HepG2 (cell line): ENCODE results near the gene RAPGEFL1. TPM values are rescaled to one million over a fixed set of nuclear protein-coding genes. Genes with fewer than 3 reads are reported as not detected.

ENCODE experiments used
- BHLHE40 ChIP-seq: IDR thresholded peaks from 2 replicates; pipeline ENCODE4 v1.6.1; 2011; ENCODE audit warnings: low read length, improper control_type of control experiment
- CBX5 ChIP-seq: sonication (generic); formaldehyde crosslinking; IDR thresholded peaks from 2 replicates; pipeline ENCODE4 v1.4.0; 2020; ENCODE audit warnings: missing genetic modification reagents, borderline replicate concordance
- HMG20B ChIP-seq: conservative IDR thresholded peaks from 2 replicates; pipeline ENCODE4 v1.6.1; 2016; ENCODE audit warnings: missing genetic modification reagents, missing compliant biosample characterization
- IKZF4 ChIP-seq: sonication (generic); formaldehyde crosslinking; IDR thresholded peaks from 2 replicates; pipeline ENCODE4 v1.5.1; 2020; ENCODE audit warnings: borderline replicate concordance, mild to moderate bottlenecking, low read depth, missing genetic modification reagents; ENCODE audit errors: not compliant biosample characterization
- IRX3 ChIP-seq: sonication (generic); formaldehyde crosslinking; IDR thresholded peaks from 2 replicates; pipeline ENCODE4 v1.8.1; 2023; ENCODE audit warnings: mild to moderate bottlenecking, low read depth, missing genetic modification reagents, borderline replicate concordance
- JUN ChIP-seq: sonication (generic); formaldehyde crosslinking; IDR thresholded peaks from 2 replicates; pipeline ENCODE4 v1.4.0; 2020; ENCODE audit warnings: mild to moderate bottlenecking, missing genetic modification reagents
- KAT8 ChIP-seq: IDR thresholded peaks from 2 replicates; pipeline ENCODE4 v1.6.1; 2016; ENCODE audit warnings: missing genetic modification reagents, missing compliant biosample characterization
- KDM4B ChIP-seq: sonication (generic); formaldehyde crosslinking; IDR thresholded peaks from 2 replicates; pipeline ENCODE4 v1.4.0; 2020; ENCODE audit warnings: missing genetic modification reagents
- KLF12 ChIP-seq: sonication (generic); formaldehyde crosslinking; IDR thresholded peaks from 2 replicates; pipeline ENCODE4 v1.4.0; 2020; ENCODE audit warnings: missing genetic modification reagents, borderline replicate concordance
- MED1 ChIP-seq: sonication (generic); formaldehyde crosslinking; IDR thresholded peaks from 2 replicates; pipeline ENCODE4 v1.4.0; 2020; ENCODE audit warnings: missing genetic modification reagents
- NFE2L1 ChIP-seq: sonication (generic); formaldehyde crosslinking; IDR thresholded peaks from 2 replicates; pipeline ENCODE4 v1.4.0; 2020; ENCODE audit warnings: missing genetic modification reagents, mild to moderate bottlenecking, borderline replicate concordance
- PHF8 ChIP-seq: sonication (generic); formaldehyde crosslinking; IDR thresholded peaks from 2 replicates; pipeline ENCODE4 v1.5.0; 2020; ENCODE audit warnings: missing genetic modification reagents
- RFX5 ChIP-seq: IDR thresholded peaks from 2 replicates; pipeline ENCODE4 v1.6.1; 2011; ENCODE audit warnings: low read depth, low read length, improper control_type of control experiment
- SP2 ChIP-seq: sonication (generic); formaldehyde crosslinking; IDR thresholded peaks from 2 replicates; pipeline ENCODE4 v1.5.1; 2020; ENCODE audit warnings: mild to moderate bottlenecking, missing genetic modification reagents
- TCF7 ChIP-seq: sonication (generic); IDR thresholded peaks from 2 replicates; pipeline ENCODE4 v1.6.1; 2016; ENCODE audit warnings: antibody characterized with exemption, low read depth
- TP53 ChIP-seq: sonication (generic); formaldehyde crosslinking; conservative IDR thresholded peaks from 2 replicates; pipeline ENCODE4 v1.4.0; 2020; ENCODE audit warnings: missing genetic modification reagents
- U2AF2 ChIP-seq: fragments of 200-400 bp; formaldehyde crosslinking; IDR thresholded peaks from 2 replicates; pipeline ENCODE4 v1.6.1; 2017; ENCODE audit warnings: low read depth, mild to moderate bottlenecking, low read length
- USF2 ChIP-seq, 2 experiments: sonication (generic) in 1 of 2; formaldehyde crosslinking in 1 of 2; IDR thresholded peaks; 2 replicates each; pipeline versions ENCODE4 v1.5.1 to v1.6.1; 2011 to 2020; ENCODE audit warnings: borderline replicate concordance in 1 of 2, low read depth in 1 of 2, low read length in 1 of 2, mild to moderate bottlenecking in 1 of 2, missing genetic modification reagents in 1 of 2, moderate library complexity in 1 of 2
- ZBTB25 ChIP-seq: IDR thresholded peaks from 2 replicates; pipeline ENCODE4 v1.6.1; 2018; ENCODE audit warnings: missing genetic modification reagents
- ZFY ChIP-seq: sonication (generic); formaldehyde crosslinking; IDR thresholded peaks from 2 replicates; pipeline ENCODE4 v1.4.0; 2020; ENCODE audit warnings: missing genetic modification reagents
- ZNF274 ChIP-seq: sonication (generic); formaldehyde crosslinking; IDR thresholded peaks from 2 replicates; pipeline ENCODE4 v1.5.1; 2020; ENCODE audit warnings: mild to moderate bottlenecking, missing genetic modification reagents
- ZNF317 ChIP-seq: sonication (generic); formaldehyde crosslinking; IDR thresholded peaks from 2 replicates; pipeline ENCODE4 v1.5.0; 2020; ENCODE audit warnings: mild to moderate bottlenecking, missing genetic modification reagents
- ZNF34 ChIP-seq: sonication (generic); formaldehyde crosslinking; IDR thresholded peaks from 2 replicates; pipeline ENCODE4 v1.4.0; 2020; ENCODE audit warnings: mild to moderate bottlenecking, missing genetic modification reagents, borderline replicate concordance
- ZNF431 ChIP-seq: sonication (generic); formaldehyde crosslinking; IDR thresholded peaks from 2 replicates; pipeline ENCODE4 v1.9.0; 2022; ENCODE audit warnings: missing genetic modification reagents, low read depth, mild to moderate bottlenecking, borderline replicate concordance
- ZNF572 ChIP-seq: sonication (generic); formaldehyde crosslinking; IDR thresholded peaks from 2 replicates; pipeline ENCODE4 v1.5.1; 2020; ENCODE audit warnings: mild to moderate bottlenecking, missing genetic modification reagents
- ZNF720 ChIP-seq: sonication (generic); formaldehyde crosslinking; IDR thresholded peaks from 2 replicates; pipeline ENCODE4 v1.4.0; 2020; ENCODE audit warnings: missing genetic modification reagents
- ZSCAN30 ChIP-seq: sonication (generic); formaldehyde crosslinking; IDR thresholded peaks from 2 replicates; pipeline ENCODE4 v1.5.0; 2020; ENCODE audit warnings: mild to moderate bottlenecking, missing genetic modification reagents
- polyA plus RNA-seq, 8 experiments: library from polyadenylated mRNA; depleted of rRNA in 3 of 8; stranded (reverse) in 7 of 8; unstranded in 1 of 8; fragments of >200 nt; fragmentation: Illumina TruSeq in 4 of 8; extraction: Trizol in 4 of 8; gene quantifications; 2 replicates each; pipeline versions ENCODE4 v1.2.1 to v1.2.3, GENCODE V29; 2011 to 2016; ENCODE audit warnings: low read depth in 4 of 8, missing spikeins in 1 of 8, mixed read lengths in 1 of 8; ENCODE audit not compliant: insufficient read depth in 1 of 8
- total RNA-seq, 5 experiments: library from RNA; depleted of rRNA; stranded (reverse); fragments of >200 nt; fragmentation: Illumina TruSeq; extraction: Trizol; gene quantifications; 2 replicates each; pipeline ENCODE4 v1.2.3, GENCODE V29; 2016; ENCODE audit warnings: low read depth in 1 of 5
- TF ChIP-seq, protein P1 (sequence below): sonication (generic); formaldehyde crosslinking; IDR thresholded peaks from 2 replicates; pipeline ENCODE4 v1.4.0; 2020; ENCODE audit warnings: missing genetic modification reagents

RAPGEFL1 gene
- total and polyA plus RNA-seq, 2 of the 13 experiments (the other 11 are each of a cell fraction or from before 2014, with no cell fraction given), result 4.5 to 7.8 TPM

DNA sequence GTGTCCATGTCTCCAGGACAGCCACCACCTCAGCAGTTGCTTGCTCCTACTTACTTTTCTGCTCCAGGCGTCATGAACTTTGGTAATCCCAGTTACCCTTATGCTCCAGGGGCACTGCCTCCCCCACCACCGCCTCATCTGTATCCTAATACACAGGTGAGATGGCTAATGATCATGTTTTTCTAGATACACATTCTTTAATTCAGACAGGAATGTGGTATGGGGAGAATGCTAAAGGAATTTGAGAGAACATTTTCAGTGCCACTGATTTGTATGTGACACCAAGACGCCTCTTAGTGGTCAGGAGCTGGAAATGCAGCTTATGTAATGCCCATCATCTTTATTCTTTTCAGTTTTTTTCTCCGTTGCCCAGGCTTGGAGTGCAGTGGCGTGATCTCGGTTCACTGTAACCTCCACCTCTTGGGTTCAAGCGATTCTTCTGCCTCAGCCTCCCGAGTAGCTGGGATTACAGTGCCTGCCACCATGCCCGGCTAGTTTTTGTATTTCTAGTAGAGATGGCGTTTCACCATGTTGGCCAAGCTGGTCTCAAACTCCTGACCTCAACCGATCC is 8.9 kb upstream of the RAPGEFL1 start (continued):
- no peak for TF ChIP-seq IKZF4
- TF ChIP-seq RFX5, result no peak
- TF ChIP-seq USF2 (IDR thresholded peaks at IDR 0.05; ENCODE audit: low read depth, low read length), result no peak
- no peak for TF ChIP-seq USF2 (CRISPR knock-in tag; IDR thresholded peaks at IDR 0.05; ENCODE audit: borderline replicate concordance)
- TF ChIP-seq ZNF720, result no peak
- TF ChIP-seq MED1 (CRISPR knock-in tag), result peak; percentile 19; the same call in 1 of the 2 replicates
- TF ChIP-seq, protein P1, sequence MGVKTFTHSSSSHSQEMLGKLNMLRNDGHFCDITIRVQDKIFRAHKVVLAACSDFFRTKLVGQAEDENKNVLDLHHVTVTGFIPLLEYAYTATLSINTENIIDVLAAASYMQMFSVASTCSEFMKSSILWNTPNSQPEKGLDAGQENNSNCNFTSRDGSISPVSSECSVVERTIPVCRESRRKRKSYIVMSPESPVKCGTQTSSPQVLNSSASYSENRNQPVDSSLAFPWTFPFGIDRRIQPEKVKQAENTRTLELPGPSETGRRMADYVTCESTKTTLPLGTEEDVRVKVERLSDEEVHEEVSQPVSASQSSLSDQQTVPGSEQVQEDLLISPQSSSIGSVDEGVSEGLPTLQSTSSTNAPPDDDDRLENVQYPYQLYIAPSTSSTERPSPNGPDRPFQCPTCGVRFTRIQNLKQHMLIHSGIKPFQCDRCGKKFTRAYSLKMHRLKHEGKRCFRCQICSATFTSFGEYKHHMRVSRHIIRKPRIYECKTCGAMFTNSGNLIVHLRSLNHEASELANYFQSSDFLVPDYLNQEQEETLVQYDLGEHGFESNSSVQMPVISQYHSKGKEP, result no peak
- TF ChIP-seq IRX3, result no peak
- no peak for TF ChIP-seq ZFY (CRISPR knock-in tag)
- peak; percentile 43; the same call in 1 of the 2 replicates for TF ChIP-seq KAT8 (CRISPR knock-in tag)
- 0 out of 2 replicates have a peak, but pooled peaks have one; percentile 51 for TF ChIP-seq BHLHE40
- no peak for TF ChIP-seq ZNF34
- no peak for TF ChIP-seq U2AF2
- no peak for TF ChIP-seq PHF8 (CRISPR knock-in tag)
- TF ChIP-seq ZSCAN30, result no peak
- TF ChIP-seq ZNF572, result no peak
- TF ChIP-seq KLF12 (CRISPR knock-in tag), result no peak
- TF ChIP-seq ZNF274, result 0 out of 2 replicates have a peak, but pooled peaks have one; percentile 33
- no peak for TF ChIP-seq CBX5 (CRISPR knock-in tag)
- TF ChIP-seq KDM4B, result no peak
- no peak for TF ChIP-seq TP53 (CRISPR knock-in tag)
- TF ChIP-seq NFE2L1, result no peak
- TF ChIP-seq ZNF431, result no peak
- no peak for TF ChIP-seq TCF7
- peak; percentile 46; the same call in 1 of the 2 replicates for TF ChIP-seq JUN
- TF ChIP-seq HMG20B (CRISPR knock-in tag), result no peak
- TF ChIP-seq ZNF317 (CRISPR knock-in tag), result no peak
- TF ChIP-seq ZBTB25 (CRISPR knock-in tag), result no peak
- no peak for TF ChIP-seq SP2 (CRISPR knock-in tag)
